Superior temporal gyrus (tissue), 1 donor: ENCODE measurements around the gene MXI1.

ENCODE experiments used
- DNase-seq: peaks from one replicate; pipeline ENCODE4 v3.0.0-alpha.2; 2016; ENCODE audit errors: extremely low spot score

The MXI1 gene

DNA sequence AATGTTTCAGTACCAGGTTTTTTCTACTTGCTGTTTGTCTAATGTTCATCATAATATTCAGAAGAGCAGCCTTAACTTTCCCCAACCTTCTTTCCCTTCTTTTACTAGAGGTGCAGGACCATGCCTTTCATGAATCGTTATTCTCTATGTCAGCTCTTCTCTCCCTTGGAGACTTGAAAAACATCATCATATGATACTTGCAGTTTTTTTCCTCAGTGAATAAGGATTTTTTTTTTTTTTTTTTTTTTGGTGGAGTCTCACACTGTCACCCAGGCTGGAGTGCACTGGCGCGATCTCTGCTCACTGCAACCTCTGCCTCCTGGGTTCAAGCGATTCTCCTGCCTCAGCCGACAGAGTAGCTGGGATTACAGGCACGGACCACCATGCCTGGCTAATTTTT, 67.2 kb downstream of the MXI1 start:
- DNase-seq, result no peak

DNA sequence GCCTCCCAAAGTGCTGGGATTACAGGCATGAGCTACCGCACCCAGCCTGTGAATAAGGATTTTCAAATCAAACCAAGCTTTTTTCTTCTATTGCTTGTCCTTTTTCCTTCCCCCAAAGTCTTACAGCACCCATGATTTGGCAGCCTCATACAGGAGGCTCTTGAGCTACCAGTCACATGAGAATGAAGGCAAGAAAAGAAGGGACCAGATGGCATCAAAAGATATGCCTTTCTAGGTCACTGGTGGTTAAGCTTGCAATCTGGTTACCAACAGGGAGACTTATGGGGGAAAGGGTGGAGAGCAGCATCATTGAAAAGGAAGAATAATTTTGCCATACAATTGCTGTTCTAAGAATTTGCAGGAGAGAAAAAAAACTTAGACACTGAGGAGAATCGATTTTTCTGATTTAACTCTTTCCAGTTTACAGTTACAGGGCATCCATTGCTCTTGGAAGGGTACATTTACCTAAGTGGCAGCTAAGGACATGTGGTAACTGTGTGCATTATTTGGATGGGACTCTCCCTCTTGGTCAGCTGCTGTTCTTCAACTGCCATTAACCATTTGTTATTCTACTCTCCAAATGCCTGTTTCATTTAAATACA, 67.8 kb downstream of the MXI1 start:
- peak; percentile 67 for DNase-seq

DNA sequence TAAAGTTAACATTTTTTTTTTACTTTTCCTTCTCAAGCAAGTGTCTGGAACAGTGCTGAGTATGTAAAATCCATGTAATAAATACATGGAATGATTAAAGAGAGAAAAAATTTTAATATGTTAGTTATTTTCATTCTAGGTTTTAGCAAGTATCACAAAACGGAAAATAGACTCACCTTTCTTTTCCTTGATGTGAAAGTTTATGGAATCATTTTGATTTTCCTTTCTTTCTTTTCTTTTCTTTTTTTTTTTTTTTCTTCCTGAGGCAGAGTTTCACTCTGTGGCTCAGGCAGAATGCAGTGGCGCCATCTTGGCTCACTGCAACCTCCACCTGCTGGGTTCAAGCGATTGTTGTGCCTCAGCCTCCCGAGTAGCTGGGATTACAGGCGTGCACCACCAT, 69.2 kb downstream of the MXI1 start:
- no peak for DNase-seq

DNA sequence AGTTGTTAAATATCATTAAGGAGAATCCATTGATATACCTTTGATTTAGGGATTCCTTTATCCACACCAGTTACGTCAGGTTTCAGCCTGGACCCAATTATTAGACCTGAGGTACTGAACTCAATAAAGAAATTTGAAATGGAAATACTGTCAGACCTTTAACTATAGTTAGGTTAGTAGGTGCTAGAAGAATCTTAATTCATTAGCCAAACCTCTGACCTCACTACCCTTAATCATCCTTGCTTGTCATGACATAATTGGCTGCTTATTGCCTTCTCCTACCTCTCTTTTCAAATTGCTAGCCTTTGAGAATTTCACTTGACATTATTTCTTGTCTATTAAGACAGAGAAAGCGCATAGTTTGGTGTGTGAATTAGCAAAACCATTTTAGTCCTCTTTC, 70.2 kb downstream of the MXI1 start:
- no peak for DNase-seq

DNA sequence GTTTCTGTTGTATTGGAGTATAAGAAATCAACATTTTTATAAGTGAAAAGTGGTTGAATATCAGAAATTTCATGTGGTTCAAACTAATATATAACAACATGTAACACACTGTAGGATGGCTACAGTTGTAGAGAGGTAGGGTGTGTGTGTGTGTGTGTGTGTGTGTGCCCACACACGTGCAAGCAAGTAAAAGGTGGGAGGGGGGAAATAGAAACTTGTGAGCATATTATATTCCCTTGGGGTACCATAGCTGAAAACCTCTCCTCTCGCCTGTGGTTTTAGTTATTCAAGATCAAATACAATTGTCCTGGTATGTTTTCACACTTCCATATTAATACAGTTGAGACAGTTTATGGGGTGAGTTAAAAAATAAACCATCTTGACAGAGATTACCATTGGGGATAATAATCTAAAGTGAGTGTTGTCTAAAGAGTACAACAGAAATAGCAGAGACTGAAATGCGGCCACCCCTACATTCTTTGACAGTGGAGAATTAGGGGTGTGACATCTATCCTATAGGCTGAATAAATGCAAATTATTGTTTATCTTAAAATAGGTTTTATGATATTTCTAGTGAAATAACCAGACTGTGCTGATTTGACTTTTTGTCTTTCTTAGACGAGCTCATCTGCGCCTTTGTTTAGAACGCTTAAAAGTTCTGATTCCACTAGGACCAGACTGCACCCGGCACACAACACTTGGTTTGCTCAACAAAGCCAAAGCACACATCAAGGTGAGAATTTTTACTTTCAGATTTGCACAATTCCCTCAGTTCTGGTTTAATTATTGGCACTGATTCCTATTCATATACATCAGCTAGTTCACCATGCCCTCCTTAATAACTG, 71.4 kb downstream of the MXI1 start:
- DNase-seq, result no peak

DNA sequence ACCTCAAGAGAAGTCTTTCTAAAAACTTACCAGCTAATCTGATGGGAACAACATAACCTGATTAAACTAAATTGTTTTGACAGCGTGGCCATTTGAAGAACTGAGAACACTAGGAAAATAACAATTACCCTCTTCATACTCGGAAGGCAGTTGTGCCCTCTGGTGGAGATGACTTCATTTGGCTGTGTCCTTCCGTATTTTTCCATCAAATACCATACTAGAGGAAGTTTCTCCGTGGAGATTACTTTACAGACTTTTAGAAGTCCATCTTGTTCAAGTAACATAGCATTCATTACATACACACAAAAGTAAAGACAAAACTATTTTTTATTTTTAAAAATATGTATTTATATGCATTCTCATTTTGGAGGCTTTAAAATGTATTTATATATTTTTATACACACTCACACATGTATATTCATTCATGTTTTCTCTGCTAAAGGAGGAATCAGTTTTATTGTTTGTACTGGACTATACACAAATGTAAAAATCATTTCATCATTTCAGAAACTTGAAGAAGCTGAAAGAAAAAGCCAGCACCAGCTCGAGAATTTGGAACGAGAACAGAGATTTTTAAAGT, 72.1 kb downstream of the MXI1 start:
- peak; percentile 97 for DNase-seq

DNA sequence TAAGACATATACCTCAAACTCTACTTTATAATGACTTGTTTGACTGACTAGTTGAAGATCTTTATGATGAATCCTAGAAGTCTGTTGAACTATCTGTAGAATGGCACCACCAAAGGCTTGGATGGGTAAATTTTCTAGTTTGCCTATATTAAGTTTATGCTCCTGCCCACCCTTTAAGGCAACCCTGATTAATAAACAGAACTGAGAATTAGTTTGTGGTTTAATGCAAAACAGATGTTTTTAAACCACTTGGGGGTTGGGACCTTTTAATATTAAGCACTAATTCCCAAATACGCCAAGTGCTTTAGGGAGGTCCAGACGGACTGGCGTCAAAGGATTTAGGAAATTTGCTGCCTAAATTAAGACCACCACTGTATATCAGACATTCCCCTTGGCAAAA, 76.9 kb downstream of the MXI1 start:
- DNase-seq, result no peak

DNA sequence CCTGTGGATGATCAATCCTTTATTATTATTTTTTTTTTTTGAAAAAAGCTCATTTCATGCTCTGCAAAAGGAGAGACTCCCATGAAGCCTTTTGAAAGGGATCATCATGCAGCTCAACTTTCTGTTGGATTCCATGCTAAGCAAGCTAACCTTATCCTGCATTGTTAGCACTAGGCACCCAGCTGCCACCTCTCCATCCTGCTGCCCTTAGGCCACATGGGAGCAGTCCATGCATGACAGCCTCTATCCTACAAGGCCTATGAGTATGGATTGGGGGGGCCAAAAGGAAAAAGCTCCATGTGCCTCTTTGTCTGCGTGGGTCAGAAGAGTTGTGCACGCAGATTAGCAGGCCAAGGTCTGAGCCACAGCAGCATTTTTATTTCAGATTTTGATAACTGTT, 78.1 kb downstream of the MXI1 start:
- no peak for DNase-seq

DNA sequence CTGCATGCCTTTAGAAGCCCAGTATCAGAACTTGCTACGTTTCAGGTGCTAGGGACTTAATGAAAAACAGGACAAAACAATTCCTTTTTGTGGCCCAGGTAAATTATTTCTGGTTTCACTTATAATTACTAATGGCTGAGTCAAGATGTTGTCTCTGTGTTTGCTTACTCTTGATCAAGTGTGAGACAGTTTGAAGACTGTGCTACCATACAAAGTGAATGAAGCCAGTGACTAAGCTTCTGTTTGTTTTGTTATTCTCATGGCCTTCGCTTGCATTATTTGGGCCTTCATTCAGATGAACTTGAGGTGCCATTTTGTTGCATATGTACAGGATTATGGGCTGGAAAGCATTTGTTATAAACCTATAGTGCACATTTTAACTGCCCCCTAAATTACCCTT, 79.4 kb downstream of the MXI1 start:
- no peak for DNase-seq

DNA sequence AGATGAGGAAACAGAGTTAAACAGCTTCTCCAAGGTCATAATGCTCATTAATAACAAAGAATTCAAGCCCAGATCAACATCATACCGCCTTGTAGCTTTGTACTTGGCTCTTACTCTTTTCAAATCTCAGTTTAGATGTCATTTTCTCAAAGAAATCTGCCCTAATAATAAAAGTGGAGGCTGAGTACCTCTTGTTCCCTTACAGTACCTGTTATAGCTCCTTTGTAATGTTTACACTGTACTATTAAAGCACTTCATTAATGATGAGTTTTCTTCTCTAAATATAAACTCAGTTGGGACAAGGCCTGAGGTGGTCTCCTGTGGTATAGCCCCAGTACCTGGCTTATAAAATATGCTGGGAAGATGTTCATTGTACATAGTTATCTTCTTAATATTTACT, 89.6 kb downstream of the MXI1 start:
- DNase-seq, result no peak

DNA sequence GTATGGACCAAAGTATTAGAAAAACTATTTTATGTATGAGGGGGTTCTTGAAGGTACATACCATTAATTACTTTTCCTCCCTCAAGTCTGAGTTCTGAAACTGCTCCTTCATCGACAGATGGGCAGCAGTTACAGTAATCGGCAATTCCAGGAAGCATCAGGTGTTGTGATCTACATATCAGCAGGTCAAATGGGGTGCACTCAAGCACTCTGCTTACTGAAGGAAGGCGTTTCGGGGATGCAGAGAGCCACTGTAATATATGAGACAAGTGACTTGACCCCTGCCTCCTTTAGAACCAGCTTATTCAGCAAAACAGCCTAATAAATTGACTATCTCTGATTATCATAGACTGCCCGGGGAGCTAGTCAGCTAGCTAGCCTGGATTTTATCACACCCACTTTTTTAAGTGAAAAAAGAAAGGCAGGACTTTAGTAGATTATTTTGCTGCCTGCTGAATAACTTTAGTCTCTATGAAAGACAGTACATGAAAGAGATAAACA, 93.1 kb downstream of the MXI1 start:
- DNase-seq, result no peak

DNA sequence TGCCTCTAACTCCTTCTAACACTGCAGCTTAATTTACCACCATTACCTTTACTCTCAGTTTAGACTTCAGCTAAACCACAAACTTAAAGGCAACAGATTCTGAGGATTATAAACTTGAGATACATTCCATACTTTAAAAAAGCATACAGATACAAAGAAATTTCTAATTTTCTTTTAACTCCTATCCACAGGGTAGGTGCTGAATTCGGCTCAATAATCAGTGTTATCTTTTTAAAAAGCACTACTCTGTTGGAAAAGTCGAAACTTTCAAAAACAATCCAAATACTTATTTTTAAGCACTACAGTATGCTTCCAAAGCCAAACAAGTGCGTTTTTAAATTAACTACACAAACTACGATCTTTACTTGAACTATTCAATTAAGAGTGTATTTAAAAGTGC, 96.3 kb downstream of the MXI1 start:
- DNase-seq, result no peak

DNA sequence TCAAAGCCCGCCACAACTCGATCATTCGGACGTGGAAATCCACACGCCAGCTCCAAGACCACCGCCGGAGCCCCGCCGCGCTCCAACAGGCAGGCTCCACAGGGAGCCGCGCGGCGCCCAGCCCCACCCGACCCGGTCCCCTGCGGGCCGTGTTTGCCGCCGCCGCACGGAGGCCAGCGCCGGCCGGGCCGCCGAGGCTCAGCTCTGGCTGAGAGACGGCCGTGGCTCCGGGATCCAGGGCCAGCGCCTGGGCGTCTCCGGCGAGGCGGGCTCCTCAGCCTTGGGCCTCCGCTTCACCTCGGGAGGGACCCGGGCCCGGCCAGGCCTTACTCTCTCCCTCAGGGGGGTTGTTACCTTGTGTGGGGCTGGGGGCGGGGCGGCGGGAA, 97.0 kb downstream of the MXI1 start:
- no peak for DNase-seq

DNA sequence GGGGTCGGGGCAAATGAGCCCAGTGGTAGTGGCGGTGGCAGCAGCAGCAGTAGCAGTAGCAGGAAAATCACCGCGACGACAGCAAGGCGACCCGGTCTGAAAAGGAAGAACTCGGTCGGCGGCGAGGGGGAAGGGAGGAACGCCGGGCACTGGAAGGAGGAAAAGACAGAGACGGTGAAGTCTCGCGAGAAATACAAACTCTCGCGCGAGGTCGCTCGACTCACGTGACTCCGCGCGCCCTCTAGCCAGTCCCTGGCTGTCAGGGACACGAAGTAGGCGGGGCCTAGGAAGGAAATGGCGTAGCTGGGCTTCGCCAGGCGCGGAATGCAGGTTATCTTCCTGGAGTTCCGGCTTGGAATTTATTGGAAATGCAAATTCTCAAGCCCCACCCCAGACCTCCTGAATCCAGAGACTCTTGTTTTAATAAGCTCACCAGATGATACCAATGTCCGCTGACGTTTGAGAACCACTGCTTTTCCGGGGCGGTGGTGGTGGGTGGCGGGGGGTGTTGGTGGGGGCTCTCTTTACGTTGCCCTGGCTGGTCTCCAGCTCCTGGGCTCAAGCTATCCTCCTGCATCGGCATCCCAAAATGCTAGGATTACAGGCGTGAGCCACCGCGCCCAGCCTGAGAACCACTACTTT, 97.5 kb downstream of the MXI1 start, which contains the start of gene SMNDC1:
Gene SMNDC1, minus strand, starts transcription at position 141 of the 642 bp plus-strand sequence. CDS start 1,333 bp downstream, outside the sequence.
- DNase-seq, result peak; percentile 99

DNA sequence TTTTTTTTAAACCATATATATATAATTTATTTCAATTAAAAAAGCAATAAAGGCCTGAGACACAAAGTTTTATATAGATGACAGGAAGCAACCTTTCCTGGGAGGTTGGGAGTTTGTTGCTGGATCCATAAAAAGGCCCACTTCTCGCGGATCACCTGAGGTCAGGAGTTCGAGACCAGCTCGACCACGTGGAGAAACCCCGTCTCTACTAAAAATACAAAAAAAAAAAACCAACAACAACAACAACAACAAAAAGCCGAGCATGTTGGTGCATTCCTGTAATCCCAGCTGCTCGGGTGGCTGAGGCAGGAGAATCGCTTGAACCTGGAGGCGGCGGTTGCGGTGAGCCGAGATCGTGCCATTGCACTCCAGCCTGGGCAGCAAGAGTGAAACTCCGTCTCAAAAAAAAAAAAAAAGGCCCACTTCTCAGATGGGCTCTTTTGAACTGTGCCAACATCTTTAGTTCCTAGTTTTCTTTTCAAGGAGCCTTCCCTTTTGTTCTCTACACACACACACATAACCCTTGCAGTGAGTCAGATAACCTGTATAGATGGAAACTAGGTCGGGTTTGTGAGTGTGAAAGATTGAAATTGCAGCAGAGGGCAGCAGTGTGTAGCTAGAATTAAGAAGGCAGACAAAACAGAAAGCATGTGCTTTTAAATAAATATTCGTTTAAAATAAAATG, 98.5 kb downstream of the MXI1 start:
- peak; percentile 79 for DNase-seq

DNA sequence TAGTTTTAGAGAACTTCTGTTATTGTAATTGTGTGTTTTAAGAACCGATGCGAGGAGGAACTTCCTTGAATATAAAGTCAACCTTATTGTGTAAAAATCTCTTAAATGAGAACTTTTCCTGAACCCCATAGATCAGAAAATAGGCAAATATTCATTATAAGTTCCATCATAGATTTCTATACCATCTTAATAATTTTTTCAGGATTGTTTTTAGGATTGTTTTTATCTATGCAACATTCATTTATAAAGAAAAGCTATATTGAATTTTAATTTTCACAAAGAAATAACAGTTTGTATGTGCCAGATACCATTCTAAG, 99.0 kb downstream of the MXI1 start:
- no peak for DNase-seq

DNA sequence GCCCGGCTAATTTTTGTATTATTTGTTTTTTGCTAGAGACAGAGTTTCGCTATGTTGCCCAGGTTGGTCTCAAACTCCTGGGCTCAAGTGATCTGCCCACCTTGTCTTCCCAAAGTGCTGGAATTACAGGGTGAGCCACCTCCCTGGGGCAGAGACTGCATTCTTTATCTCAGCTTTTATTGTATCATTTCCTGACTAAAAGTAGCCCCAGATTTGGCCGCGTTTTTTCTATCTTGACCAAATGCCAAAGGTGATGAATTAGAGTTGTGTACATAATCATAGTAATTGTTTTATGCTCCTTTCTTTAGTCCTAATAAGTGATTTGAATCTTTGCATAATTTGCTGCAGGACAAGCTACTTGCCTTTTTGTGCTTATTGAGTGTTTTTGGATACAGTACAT, 100.4 kb downstream of the MXI1 start:
- no peak for DNase-seq

DNA sequence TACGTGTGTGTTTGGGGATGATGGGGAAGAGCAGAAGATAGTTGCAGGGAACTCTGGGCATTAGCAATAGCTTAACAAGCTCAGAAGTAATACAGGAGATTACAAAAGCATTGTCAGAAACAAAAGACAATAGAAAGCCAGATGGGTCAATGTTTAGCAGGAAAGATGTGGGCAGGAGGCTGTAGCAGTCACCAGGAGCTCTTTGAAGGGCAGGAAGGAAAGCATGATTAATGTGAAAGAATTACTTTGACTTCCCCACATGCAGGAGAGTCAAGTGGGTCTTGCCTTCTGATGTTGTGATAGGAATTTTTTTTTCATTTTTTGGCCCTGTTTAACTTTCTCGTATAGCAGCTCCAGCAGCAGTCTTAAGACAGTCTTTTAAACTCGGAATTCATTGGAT, 103.3 kb downstream of the MXI1 start:
- DNase-seq, result no peak

DNA sequence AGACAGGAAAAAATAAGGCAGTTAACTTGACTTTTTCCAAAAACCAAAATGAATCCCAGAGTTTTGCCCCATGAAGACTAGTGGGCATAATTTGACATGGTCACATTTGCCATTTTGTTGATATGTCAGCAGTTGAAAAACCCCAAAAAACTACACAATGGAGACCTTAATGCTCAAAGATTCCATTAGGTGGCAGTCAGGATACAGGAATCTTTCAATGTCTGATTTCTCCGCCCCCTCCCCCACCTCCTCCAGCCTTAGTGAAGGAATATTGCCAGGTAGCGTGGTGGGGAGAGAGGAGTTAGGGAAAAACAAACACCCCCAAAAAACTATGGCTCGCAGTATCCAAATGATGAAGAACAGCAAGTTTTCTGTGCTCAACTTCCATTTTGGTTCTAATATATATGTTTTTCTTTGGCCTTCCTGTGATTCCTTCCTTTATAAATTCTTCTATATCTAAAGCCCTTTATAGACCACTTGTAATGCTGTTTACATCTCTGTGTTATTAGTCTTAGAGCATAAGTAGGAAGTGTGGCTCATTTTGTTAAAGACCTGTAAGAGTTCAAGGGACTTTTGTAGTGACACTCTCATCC, 104.0 kb downstream of the MXI1 start:
- peak; percentile 81 for DNase-seq

DNA sequence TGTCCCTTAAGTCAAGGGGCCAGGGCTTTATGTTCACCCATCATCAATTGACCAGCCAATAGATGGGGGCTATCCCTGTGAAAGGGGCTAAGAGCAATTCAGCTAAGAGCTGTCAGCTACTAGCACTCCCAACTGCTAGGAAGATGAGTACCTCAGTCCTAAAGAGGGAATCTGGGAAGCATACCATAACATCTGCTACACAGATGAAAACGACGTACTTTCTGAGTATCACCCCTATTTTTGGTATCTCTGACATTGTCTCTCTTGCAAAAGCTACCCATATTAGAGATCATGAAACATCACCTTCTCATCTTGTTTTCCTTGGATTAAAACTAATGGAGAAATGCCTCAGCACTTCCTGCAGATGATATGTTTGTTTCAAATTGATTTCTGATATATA, 104.8 kb downstream of the MXI1 start:
- no peak for DNase-seq

DNA sequence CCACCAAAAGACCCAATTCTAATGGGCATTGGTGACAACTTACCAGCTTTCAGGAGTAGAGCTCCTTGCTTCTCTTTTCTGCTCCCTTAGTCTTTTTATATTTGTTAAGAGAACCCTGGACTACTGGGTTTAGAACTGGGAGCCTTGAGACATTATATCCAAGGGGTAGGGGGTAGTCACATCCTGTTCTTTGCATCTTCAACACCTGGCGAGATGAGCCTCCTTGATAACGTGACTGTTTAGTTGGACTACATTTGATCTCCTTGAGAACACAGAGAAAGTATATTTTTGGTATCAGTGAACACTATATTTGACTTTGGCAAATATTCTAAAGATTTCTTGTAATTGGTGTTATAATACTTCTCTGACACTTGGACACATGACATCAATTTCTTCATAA, 106.3 kb downstream of the MXI1 start:
- DNase-seq, result no peak
